Gastroesophageal sphincter (tissue), 3 donors: ENCODE measurements around the gene GNPTG.

Source experiments
- POLR2A ChIP-seq, 2 donors: fragments of 450-650 bp; IDR thresholded peaks; one replicate each; pipeline ENCODE4 v1.6.1; 2017; ENCODE audit warnings: antibody characterized with exemption in 2 of 2, mild to moderate bottlenecking in 2 of 2, moderate library complexity in 1 of 2
- POLR2AphosphoS5 ChIP-seq: sonication (generic); formaldehyde crosslinking; IDR thresholded peaks from one replicate; pipeline ENCODE4 v1.6.1; 2017; ENCODE audit warnings: antibody characterized with exemption
- TF ChIP-seq, protein P1 (sequence below), 4 experiments: fragments of 200-600 bp in 2 of 4; fragments of 450-650 bp in 2 of 4; sonication (generic) in 1 of 4; IDR thresholded peaks; one replicate each; pipeline ENCODE4 v1.5.1; 2017 to 2019; ENCODE audit warnings: antibody characterized with exemption in 4 of 4, mild to moderate bottlenecking in 2 of 4, moderate library complexity in 2 of 4

DNA sequence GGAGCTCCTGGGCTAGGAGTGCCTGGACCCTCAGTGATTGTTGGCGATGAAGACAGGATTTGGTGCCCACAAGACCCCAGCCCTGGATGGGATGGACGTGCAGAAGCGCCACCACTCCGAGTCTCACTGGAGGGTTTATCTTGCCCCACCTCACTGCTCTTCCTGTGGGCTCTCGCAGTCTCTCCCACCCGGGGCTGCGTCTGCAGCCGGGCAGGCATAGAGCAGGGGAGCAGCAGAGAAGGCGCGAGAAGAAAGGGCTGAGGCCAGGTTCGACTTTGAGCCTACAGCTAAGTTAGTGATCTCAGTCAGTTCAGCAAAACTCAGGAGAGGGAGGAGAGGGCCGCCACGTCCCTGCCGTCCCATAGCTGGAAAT is 35.7 kb upstream of the GNPTG start:
- TF ChIP-seq, protein P1, sequence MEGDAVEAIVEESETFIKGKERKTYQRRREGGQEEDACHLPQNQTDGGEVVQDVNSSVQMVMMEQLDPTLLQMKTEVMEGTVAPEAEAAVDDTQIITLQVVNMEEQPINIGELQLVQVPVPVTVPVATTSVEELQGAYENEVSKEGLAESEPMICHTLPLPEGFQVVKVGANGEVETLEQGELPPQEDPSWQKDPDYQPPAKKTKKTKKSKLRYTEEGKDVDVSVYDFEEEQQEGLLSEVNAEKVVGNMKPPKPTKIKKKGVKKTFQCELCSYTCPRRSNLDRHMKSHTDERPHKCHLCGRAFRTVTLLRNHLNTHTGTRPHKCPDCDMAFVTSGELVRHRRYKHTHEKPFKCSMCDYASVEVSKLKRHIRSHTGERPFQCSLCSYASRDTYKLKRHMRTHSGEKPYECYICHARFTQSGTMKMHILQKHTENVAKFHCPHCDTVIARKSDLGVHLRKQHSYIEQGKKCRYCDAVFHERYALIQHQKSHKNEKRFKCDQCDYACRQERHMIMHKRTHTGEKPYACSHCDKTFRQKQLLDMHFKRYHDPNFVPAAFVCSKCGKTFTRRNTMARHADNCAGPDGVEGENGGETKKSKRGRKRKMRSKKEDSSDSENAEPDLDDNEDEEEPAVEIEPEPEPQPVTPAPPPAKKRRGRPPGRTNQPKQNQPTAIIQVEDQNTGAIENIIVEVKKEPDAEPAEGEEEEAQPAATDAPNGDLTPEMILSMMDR (IDR thresholded peaks at IDR 0.05): no peak
- TF ChIP-seq POLR2AphosphoS5 (no peak), POLR2A (IDR thresholded peaks at IDR 0.05) (no peak)
